Gastroesophageal sphincter (tissue), 4 donors: ENCODE measurements around the gene FNDC3A. TPM values are rescaled to one million over a fixed set of nuclear protein-coding genes. Genes with fewer than 3 reads are reported as not detected.

ENCODE experiments used
- ATAC-seq: fragments of 150-250 bp; one replicate; pipeline ENCODE4 v1.9.1; 2016; ENCODE audit warnings: mild to moderate bottlenecking, moderate library complexity
- H3K27ac ChIP-seq, 4 donors: fragments of 200-600 bp; sonication (generic) in 3 of 4; 1 replicate in 3 of 4; 2 replicates in 1 of 4; pipeline ENCODE4 v1.5.1; 2016 to 2019
- H3K27me3 ChIP-seq: fragments of 200-600 bp; sonication (generic); one replicate; pipeline ENCODE4 v1.5.1; 2019
- H3K36me3 ChIP-seq, 2 donors: fragments of 200-600 bp; sonication (generic); one replicate each; pipeline ENCODE4 v1.5.1; 2019; ENCODE audit warnings: control low read depth in 1 of 2
- H3K4me1 ChIP-seq, 3 donors: fragments of 200-600 bp; sonication (generic); 1 replicate in 2 of 3; 2 replicates in 1 of 3; pipeline ENCODE4 v1.5.1; 2016 to 2019; ENCODE audit warnings: control low read depth in 2 of 3
- H3K4me3 ChIP-seq, 2 donors: fragments of 200-600 bp; sonication (generic); one replicate each; pipeline ENCODE4 v1.5.1; 2019; ENCODE audit warnings: mild to moderate bottlenecking in 1 of 2, moderate library complexity in 1 of 2
- H3K9me3 ChIP-seq, 3 donors: fragments of 200-600 bp; sonication (generic); one replicate each; pipeline ENCODE4 v1.5.1; 2017 to 2019; ENCODE audit warnings: control low read depth in 2 of 3
- CTCF ChIP-seq, 4 experiments: fragments of 200-600 bp in 2 of 4; fragments of 450-650 bp in 2 of 4; sonication (generic) in 1 of 4; IDR thresholded peaks; one replicate each; pipeline ENCODE4 v1.5.1; 2017 to 2019; ENCODE audit warnings: antibody characterized with exemption in 4 of 4, mild to moderate bottlenecking in 2 of 4, moderate library complexity in 2 of 4
- EP300 ChIP-seq: sonication (generic); formaldehyde crosslinking; IDR thresholded peaks from one replicate; pipeline ENCODE4 v1.6.1; 2017; ENCODE audit warnings: antibody characterized with exemption, mild to moderate bottlenecking
- POLR2A ChIP-seq, 2 donors: fragments of 450-650 bp; IDR thresholded peaks; one replicate each; pipeline ENCODE4 v1.6.1; 2017; ENCODE audit warnings: antibody characterized with exemption in 2 of 2, mild to moderate bottlenecking in 2 of 2, moderate library complexity in 1 of 2
- POLR2AphosphoS5 ChIP-seq: sonication (generic); formaldehyde crosslinking; IDR thresholded peaks from one replicate; pipeline ENCODE4 v1.6.1; 2017; ENCODE audit warnings: antibody characterized with exemption
- WGBS, 2 donors: methylation state at CpG; one replicate each; pipeline ENCODE4 v1.1.5; 2018; ENCODE audit warnings: low coverage in 1 of 2; 5-methylcytosine and 5-hydroxymethylcytosine counted together
- total RNA-seq, 4 donors: library from RNA; depleted of rRNA; stranded (reverse); fragments of >200 nt; gene quantifications; one replicate each; pipeline ENCODE4 v1.1.0, GENCODE V29; 2016

FNDC3A gene
- total RNA-seq, 4 donors from 2014 or later = 36.4 to 55.9 (median 47.8) TPM

GRCh38 chr13:48975101-48975855 is 434 bp upstream of the FNDC3A start:
- Histone ChIP-seq H3K36me3 (no peaks in the 10 kb centered on the region), H3K4me3 (peak overlapping the region; percentile 68 to 91), H3K4me1 (peaks cover 0 to 43% (median 0%) of the 10 kb centered on the region in 3 donors), H3K27ac (peak overlapping the region; percentile 89 to 99 (median 98)), H3K9me3 (no peaks in the 10 kb centered on the region), H3K27me3 (no peaks in the 10 kb centered on the region)
- 2% methylated on average over 7 to 19 of the region's 50 CpGs for WGBS, 2 donors
- peak; percentile 79 to 80 for TF ChIP-seq POLR2A (IDR thresholded peaks at IDR 0.05)
- peak in 3 of 4 experiments; percentile 26 to 46 (median 29) for TF ChIP-seq CTCF (IDR thresholded peaks at IDR 0.05)
- no peak for TF ChIP-seq EP300
- ATAC-seq = peak; percentile 59

GRCh38 chr13:48976576-48977285 is 1.0 kb downstream of the FNDC3A start:
- TF ChIP-seq POLR2AphosphoS5 = no peak
- TF ChIP-seq CTCF (IDR thresholded peaks at IDR 0.05) = no peak
- no peak for TF ChIP-seq POLR2A (IDR thresholded peaks at IDR 0.05)
- TF ChIP-seq EP300 = no peak
- no peaks in the 10 kb centered on the region for H3K9me3 ChIP-seq
- H3K4me1 ChIP-seq = peaks cover 0 to 57% (median 0%) of the 10 kb centered on the region in 3 donors
- peak; percentile 24 for ATAC-seq
- H3K27ac ChIP-seq = peak overlapping the region; percentile 89 to 99 (median 98)
- no peaks in the 10 kb centered on the region for H3K27me3 ChIP-seq
- no peaks in the 10 kb centered on the region for H3K36me3 ChIP-seq
- H3K4me3 ChIP-seq = peak overlapping the region; percentile 68 to 91
- WGBS, 2 donors = 0 to 1% methylated on average over 18 to 23 of the region's 40 CpGs

- H3K4me1 ChIP-seq = peaks cover 0 to 60% (median 0%) of the 10 kb centered on the region in 3 donors
- no peaks in the 10 kb centered on the region for H3K9me3 ChIP-seq
- no peaks in the 10 kb centered on the region for H3K27me3 ChIP-seq
- 7 to 11% methylated on average over 3 of the region's 3 CpGs for WGBS, 2 donors
- peak overlapping the region; percentile 68 to 91 for H3K4me3 ChIP-seq
- ATAC-seq = no peak
- TF ChIP-seq CTCF (IDR thresholded peaks at IDR 0.05) (no peak), POLR2A (IDR thresholded peaks at IDR 0.05) (no peak), POLR2AphosphoS5 (no peak), EP300 (no peak)
- H3K36me3 ChIP-seq = no peaks in the 10 kb centered on the region
- H3K27ac ChIP-seq = peak overlapping the region; percentile 1 to 99 (median 94)
These were observed 1.5 kb downstream of the FNDC3A start for GRCh38 chr13:48977286-48977625.

- no peaks in the 10 kb centered on the region for H3K27me3 ChIP-seq
- no peak overlapping the region for H3K27ac ChIP-seq
- 37 to 57% methylated on average over 3 of the region's 3 CpGs for WGBS, 2 donors
- H3K36me3 ChIP-seq = no peaks in the 10 kb centered on the region
- peak overlapping the region in 1 of 2 donors; percentile 91 for H3K4me3 ChIP-seq
- no peak for ATAC-seq
- H3K9me3 ChIP-seq = no peaks in the 10 kb centered on the region
- TF ChIP-seq POLR2AphosphoS5 = no peak
- TF ChIP-seq CTCF (IDR thresholded peaks at IDR 0.05) = no peak
- no peak for TF ChIP-seq EP300
- no peak for TF ChIP-seq POLR2A (IDR thresholded peaks at IDR 0.05)
- H3K4me1 ChIP-seq = peaks cover 0 to 60% (median 0%) of the 10 kb centered on the region in 3 donors
These were observed 2.3 kb downstream of the FNDC3A start for GRCh38 chr13:48977973-48978372.
